Measurements from ENCODE around the gene PSMA7. TPM values are rescaled to one million over a fixed set of nuclear protein-coding genes. Genes with fewer than 3 reads are reported as not detected.

PSMA7 gene
- total and polyA plus RNA-seq, 2 donors from 2014 or later = 190 to 315 TPM

DNA sequence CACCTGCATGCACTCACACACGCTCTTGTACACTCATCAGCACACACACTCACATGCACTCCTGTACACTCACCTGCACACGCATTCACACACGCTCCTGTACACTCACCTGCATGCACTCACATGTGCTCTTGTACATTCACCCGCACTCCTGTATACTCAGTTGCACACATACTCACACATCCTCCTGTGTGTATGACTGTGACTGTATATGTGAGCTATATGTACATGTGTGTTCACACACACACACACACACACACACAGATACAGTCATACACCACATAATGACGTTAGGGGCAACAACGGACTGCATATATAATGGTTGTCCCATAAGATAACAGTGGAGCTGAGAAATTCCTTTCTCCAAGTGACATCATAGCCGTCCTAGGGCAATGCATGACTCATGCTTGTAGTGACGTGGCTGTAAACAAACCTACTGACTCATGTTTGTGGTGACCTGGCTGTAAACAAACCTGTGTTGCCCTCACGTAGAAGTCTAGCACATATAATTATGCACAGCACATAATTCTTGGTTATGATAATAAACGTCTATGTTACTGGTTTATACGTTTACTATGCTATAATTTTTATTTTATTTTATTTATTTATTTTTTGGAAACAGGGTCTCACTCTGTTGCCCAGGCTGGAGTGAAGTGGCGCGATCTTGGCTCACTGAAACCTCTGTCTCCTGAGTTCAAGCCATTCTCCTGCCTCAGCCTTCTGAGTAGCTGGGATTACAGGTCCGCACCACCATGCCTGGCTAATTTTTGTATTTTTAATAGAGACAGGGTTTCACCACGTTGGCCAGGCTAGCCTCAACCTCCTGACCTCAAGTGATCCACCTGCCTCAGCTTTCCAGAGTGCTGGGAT is 54.7 kb downstream of the PSMA7 start:
- intact Hi-C loops (cut with DNase I) = no loop called here
- Histone ChIP-seq H3K27ac (ENCODE audit: low read depth in 2 of 2, low read length in 2 of 2) (no peak overlapping the region), H3K9ac (ENCODE audit: low read length in 3 of 3) (no peak overlapping the region), H3K36me3 (ENCODE audit: control insufficient read depth in 2 of 3, insufficient read depth in 3 of 3, low read length in 3 of 3) (no peaks in the 10 kb centered on the region), H3K4me3 (ENCODE audit: low read length in 3 of 3) (peak overlapping the region in 1 of 3 donors; percentile 26), H3K9me3 (ENCODE audit: control insufficient read depth in 2 of 3, insufficient read depth in 1 of 3, low read length in 3 of 3) (no peaks in the 10 kb centered on the region), H3K27me3 (ENCODE audit: control insufficient read depth, insufficient read depth, low read length) (no peaks in the 10 kb centered on the region), H3K4me1 (ENCODE audit: control insufficient read depth in 2 of 3, insufficient read depth in 2 of 3, low read depth in 1 of 3, low read length in 3 of 3) (peaks cover 0 to 3% (median 0%) of the 10 kb centered on the region in 3 donors)
- DNase-seq (no peak), FAIRE-seq (no peak)
- TF ChIP-seq, protein P1, sequence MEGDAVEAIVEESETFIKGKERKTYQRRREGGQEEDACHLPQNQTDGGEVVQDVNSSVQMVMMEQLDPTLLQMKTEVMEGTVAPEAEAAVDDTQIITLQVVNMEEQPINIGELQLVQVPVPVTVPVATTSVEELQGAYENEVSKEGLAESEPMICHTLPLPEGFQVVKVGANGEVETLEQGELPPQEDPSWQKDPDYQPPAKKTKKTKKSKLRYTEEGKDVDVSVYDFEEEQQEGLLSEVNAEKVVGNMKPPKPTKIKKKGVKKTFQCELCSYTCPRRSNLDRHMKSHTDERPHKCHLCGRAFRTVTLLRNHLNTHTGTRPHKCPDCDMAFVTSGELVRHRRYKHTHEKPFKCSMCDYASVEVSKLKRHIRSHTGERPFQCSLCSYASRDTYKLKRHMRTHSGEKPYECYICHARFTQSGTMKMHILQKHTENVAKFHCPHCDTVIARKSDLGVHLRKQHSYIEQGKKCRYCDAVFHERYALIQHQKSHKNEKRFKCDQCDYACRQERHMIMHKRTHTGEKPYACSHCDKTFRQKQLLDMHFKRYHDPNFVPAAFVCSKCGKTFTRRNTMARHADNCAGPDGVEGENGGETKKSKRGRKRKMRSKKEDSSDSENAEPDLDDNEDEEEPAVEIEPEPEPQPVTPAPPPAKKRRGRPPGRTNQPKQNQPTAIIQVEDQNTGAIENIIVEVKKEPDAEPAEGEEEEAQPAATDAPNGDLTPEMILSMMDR (IDR thresholded peaks at IDR 0.05; ENCODE audit: borderline replicate concordance, extremely low read depth, insufficient read depth) = no peak

DNA sequence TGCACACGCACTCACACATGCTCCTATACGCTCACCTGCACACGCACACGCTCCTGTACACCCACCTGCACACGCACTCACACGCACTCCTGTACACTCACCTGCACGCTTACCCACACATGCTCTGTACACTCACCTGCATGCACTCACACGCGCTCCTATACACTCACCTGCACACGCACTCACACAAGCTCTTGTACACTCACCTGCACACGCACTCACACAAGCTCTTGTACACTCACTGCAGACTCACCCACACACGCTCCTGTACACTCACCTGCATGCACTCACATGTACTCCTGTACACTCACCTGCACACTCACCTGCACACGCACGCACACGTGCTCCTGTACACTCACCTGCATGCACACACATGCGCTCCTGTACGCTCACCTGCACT is 55.6 kb downstream of the PSMA7 start:
- H3K27me3 ChIP-seq (ENCODE audit: control insufficient read depth, insufficient read depth, low read length) = no peaks in the 10 kb centered on the region
- H3K4me3 ChIP-seq (ENCODE audit: low read length in 3 of 3) = no peak overlapping the region
- H3K9me3 ChIP-seq (ENCODE audit: control insufficient read depth in 2 of 3, insufficient read depth in 1 of 3, low read length in 3 of 3) = no peaks in the 10 kb centered on the region
- TF ChIP-seq, protein P1 (IDR thresholded peaks at IDR 0.05; ENCODE audit: borderline replicate concordance, extremely low read depth, insufficient read depth) = no peak
- no peaks in the 10 kb centered on the region for H3K36me3 ChIP-seq (ENCODE audit: control insufficient read depth in 2 of 3, insufficient read depth in 3 of 3, low read length in 3 of 3)
- no peak for FAIRE-seq
- DNase-seq = no peak
- H3K27ac ChIP-seq (ENCODE audit: low read depth in 2 of 2, low read length in 2 of 2) = no peak overlapping the region
- intact Hi-C loops (cut with DNase I) = no loop called here
- peaks cover 0 to 3% (median 0%) of the 10 kb centered on the region in 3 donors for H3K4me1 ChIP-seq (ENCODE audit: control insufficient read depth in 2 of 3, insufficient read depth in 2 of 3, low read depth in 1 of 3, low read length in 3 of 3)
- no peak overlapping the region for H3K9ac ChIP-seq (ENCODE audit: low read length in 3 of 3)

DNA sequence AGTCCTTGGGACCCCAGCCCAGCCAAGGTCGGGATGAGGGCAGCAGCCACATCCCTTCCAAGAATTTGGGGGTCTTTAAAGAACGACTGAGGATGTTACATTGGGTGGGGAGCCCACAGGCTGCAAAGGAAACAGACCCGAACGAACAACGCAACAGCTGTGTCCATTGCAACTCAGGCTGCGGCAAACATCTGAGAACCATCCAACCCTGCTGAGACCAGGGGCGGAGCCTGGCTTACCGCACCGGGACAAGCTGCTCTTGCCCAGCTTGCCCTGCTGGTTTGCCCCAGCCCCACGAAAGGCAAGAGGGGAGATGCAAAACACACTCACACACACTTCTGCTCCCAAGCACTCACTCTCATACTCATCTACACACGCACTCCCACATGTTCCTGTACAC is 56.0 kb downstream of the PSMA7 start:
- Histone ChIP-seq H3K36me3 (ENCODE audit: control insufficient read depth in 2 of 3, insufficient read depth in 3 of 3, low read length in 3 of 3) (no peaks in the 10 kb centered on the region), H3K4me1 (ENCODE audit: control insufficient read depth in 2 of 3, insufficient read depth in 2 of 3, low read depth in 1 of 3, low read length in 3 of 3) (peaks cover 0 to 3% (median 0%) of the 10 kb centered on the region in 3 donors), H3K9ac (ENCODE audit: low read length in 3 of 3) (no peak overlapping the region), H3K9me3 (ENCODE audit: control insufficient read depth in 2 of 3, insufficient read depth in 1 of 3, low read length in 3 of 3) (no peaks in the 10 kb centered on the region), H3K4me3 (ENCODE audit: low read length in 3 of 3) (no peak overlapping the region), H3K27ac (ENCODE audit: low read depth in 2 of 2, low read length in 2 of 2) (no peak overlapping the region), H3K27me3 (ENCODE audit: control insufficient read depth, insufficient read depth, low read length) (no peaks in the 10 kb centered on the region)
- DNase-seq = peak in 1 of 5 donors; percentile 29
- no peak for FAIRE-seq
- intact Hi-C loops (cut with DNase I) = no loop called here
- TF ChIP-seq, protein P1 (IDR thresholded peaks at IDR 0.05; ENCODE audit: borderline replicate concordance, extremely low read depth, insufficient read depth) = no peak

Other genes starting within 250 kb of the PSMA7 start
- gene TAF4, start 77.5 kb downstream of the PSMA7 start, total RNA-seq = 18.4 TPM
- 3.7 TPM for gene TAF4, start 77.5 kb downstream of the PSMA7 start, polyA plus RNA-seq (ENCODE audit: insufficient read depth, low read depth, low replicate concordance)
- 31.6 TPM for gene LSM14B, start 20.9 kb downstream of the PSMA7 start, total RNA-seq
- gene LSM14B, start 20.9 kb downstream of the PSMA7 start, polyA plus RNA-seq (ENCODE audit: insufficient read depth, low read depth, low replicate concordance) = 18.0 TPM
- gene SS18L1, start 375 bp upstream of the PSMA7 start, total RNA-seq = 12.0 TPM
- gene SS18L1, start 375 bp upstream of the PSMA7 start, polyA plus RNA-seq (ENCODE audit: insufficient read depth, low read depth, low replicate concordance) = 6.5 TPM
- 36.1 TPM for gene MTG2, start 39.6 kb upstream of the PSMA7 start, total RNA-seq
- 45.2 TPM for gene MTG2, start 39.6 kb upstream of the PSMA7 start, polyA plus RNA-seq (ENCODE audit: insufficient read depth, low read depth, low replicate concordance)
- not detected for gene HRH3, start 76.9 kb upstream of the PSMA7 start, total RNA-seq
- not detected for gene HRH3, start 76.9 kb upstream of the PSMA7 start, polyA plus RNA-seq (ENCODE audit: insufficient read depth, low read depth, low replicate concordance)
- gene OSBPL2, start 95.1 kb upstream of the PSMA7 start, total RNA-seq = 57.1 TPM
- gene OSBPL2, start 95.1 kb upstream of the PSMA7 start, polyA plus RNA-seq (ENCODE audit: insufficient read depth, low read depth, low replicate concordance) = 20.4 TPM
- gene ADRM1, start 159.6 kb upstream of the PSMA7 start, total RNA-seq = 64.4 TPM
- gene ADRM1, start 159.6 kb upstream of the PSMA7 start, polyA plus RNA-seq (ENCODE audit: insufficient read depth, low read depth, low replicate concordance) = 79.4 TPM
- 342 TPM for gene LAMA5, start 223.9 kb upstream of the PSMA7 start, total RNA-seq
- gene LAMA5, start 223.9 kb upstream of the PSMA7 start, polyA plus RNA-seq (ENCODE audit: insufficient read depth, low read depth, low replicate concordance) = 94.0 TPM
- gene RPS21, start 243.7 kb upstream of the PSMA7 start, total RNA-seq = 1,221 TPM
- gene RPS21, start 243.7 kb upstream of the PSMA7 start, polyA plus RNA-seq (ENCODE audit: insufficient read depth, low read depth, low replicate concordance) = 2,336 TPM